Stomach (tissue), 9 donors: ENCODE data around the gene TMEM129. TPM values are rescaled to one million over a fixed set of nuclear protein-coding genes. Genes with fewer than 3 reads are reported as not detected.

ENCODE experiments used
- DNase-seq, 2 donors: peaks; one replicate each; pipeline versions ENCODE4 v3.0.0 to v3.0.0-alpha.2; 2013 to 2019
- H3K27ac ChIP-seq, 5 donors: fragments of 200-600 bp in 4 of 5; sonication (generic) in 4 of 5; one replicate each; pipeline ENCODE4 v1.5.1; 2013 to 2019; ENCODE audit warnings: mild to moderate bottlenecking in 1 of 5, moderate library complexity in 1 of 5
- H3K27me3 ChIP-seq, 3 donors: fragments of 200-600 bp; sonication (generic); one replicate each; pipeline ENCODE4 v1.5.1; 2017 to 2019; ENCODE audit warnings: mixed run types in 1 of 3
- H3K36me3 ChIP-seq, 4 donors: fragments of 200-600 bp; sonication (generic); 1 replicate in 3 of 4; 2 replicates in 1 of 4; pipeline ENCODE4 v1.5.1; 2016 to 2019
- H3K4me1 ChIP-seq, 4 donors: fragments of 200-600 bp; sonication (generic); one replicate each; pipeline ENCODE4 v1.5.1; 2016 to 2019
- H3K4me3 ChIP-seq, 4 donors: fragments of 200-600 bp; sonication (generic) in 3 of 4; one replicate each; pipeline ENCODE4 v1.5.1; 2016 to 2019; ENCODE audit warnings: mild to moderate bottlenecking in 1 of 4
- H3K9me3 ChIP-seq, 4 donors: fragments of 200-600 bp; sonication (generic); one replicate each; pipeline ENCODE4 v1.5.1; 2016 to 2019
- EP300 ChIP-seq: sonication (generic); formaldehyde crosslinking; IDR thresholded peaks from one replicate; pipeline ENCODE4 v1.6.1; 2017; ENCODE audit warnings: antibody characterized with exemption
- POLR2A ChIP-seq, 4 donors: fragments of 450-650 bp; IDR thresholded peaks; one replicate each; pipeline ENCODE4 v1.6.1; 2016; ENCODE audit warnings: antibody characterized with exemption in 4 of 4, control low read depth in 2 of 4, mild to moderate bottlenecking in 1 of 4, moderate library complexity in 1 of 4
- POLR2AphosphoS5 ChIP-seq, 3 donors: sonication (generic); formaldehyde crosslinking; IDR thresholded peaks; one replicate each; pipeline ENCODE4 v1.6.1; 2016; ENCODE audit warnings: antibody characterized with exemption in 3 of 3
- whole genome bisulfite sequencing, 5 donors: extraction: QIAGEN DNeasy Blood & Tissue Kit in 3 of 5; methylation state at CpG; one replicate each; pipeline versions ENCODE4 v1.1.5 to v1.1.7; 2013 to 2018; 5-methylcytosine and 5-hydroxymethylcytosine counted together
- intact Hi-C: fragments of 100-400 bp; cut with DNase I; formaldehyde crosslinking; loops from one replicate; pipeline ENCODE4 v1.15.1; 2023; ENCODE audit warnings: low total_unique reads
- polyA plus RNA-seq, 3 donors: library from polyadenylated mRNA; stranded (reverse); fragments of 200-250 nt; gene quantifications; one replicate each; pipeline ENCODE4 v1.2.3, GENCODE V29; 2013
- total RNA-seq, 5 donors: library from RNA; depleted of rRNA; stranded (reverse); fragments of >200 nt; gene quantifications; one replicate each; pipeline versions ENCODE4 v1.1.0 to v1.2.3, GENCODE V29; 2014 to 2016
- TF ChIP-seq, protein P1 (sequence below), 7 experiments: fragments of 450-650 bp in 4 of 7; fragments of 200-600 bp in 3 of 7; sonication (generic) in 3 of 7; IDR thresholded peaks; one replicate each; pipeline ENCODE4 v1.5.1; 2016 to 2019; ENCODE audit warnings: antibody characterized with exemption in 7 of 7, control low read depth in 2 of 7, mild to moderate bottlenecking in 1 of 7
- donor health status: healthy with polysubstance abuse.
- donor health status: Bipolar disorder and iron deficiency.
- donor health status: healthy.

Gene TMEM129
- total and polyA plus RNA-seq, 8 donors, result 9.9 to 171 (median 24.8) TPM

DNA sequence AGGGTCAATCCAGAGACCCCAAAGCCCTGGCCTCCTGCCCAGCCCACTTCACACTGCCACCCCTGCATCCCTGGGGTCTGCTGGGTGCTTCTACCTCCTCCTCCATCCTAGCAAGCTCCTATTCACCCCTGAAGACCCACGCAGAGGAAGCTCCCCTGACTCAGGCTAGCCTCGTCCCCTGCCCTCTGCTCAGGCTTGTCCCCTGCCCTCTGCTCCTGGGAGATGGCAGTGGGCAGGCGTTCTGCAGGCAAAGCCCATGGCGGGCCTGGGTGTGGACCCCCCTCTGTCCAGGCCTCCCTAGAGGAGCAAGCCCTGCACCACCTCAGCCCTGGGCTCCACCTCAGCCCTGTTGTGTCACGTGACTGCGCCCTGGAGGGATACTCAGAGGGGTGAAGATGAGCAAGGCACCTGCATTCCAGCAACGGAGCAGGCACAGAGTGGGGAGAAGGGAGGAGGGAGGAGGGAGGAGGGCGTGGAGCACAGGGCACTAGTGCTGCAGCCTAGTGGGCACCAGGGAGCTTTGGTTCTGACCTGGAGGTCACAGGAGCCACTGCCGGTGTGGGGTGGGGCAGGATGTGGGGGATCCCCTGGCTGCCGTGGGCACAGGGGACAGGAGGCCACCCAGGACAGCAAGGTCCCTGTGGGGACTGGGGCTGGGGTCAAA lies 44.4 kb upstream of the TMEM129 start:
- Histone ChIP-seq H3K36me3 (no peaks in the 10 kb centered on the region), H3K27ac (no peak overlapping the region), H3K4me3 (no peak overlapping the region), H3K4me1 (peaks cover 23 to 48% (median 40%) of the 10 kb centered on the region in 4 donors), H3K9me3 (no peaks in the 10 kb centered on the region), H3K27me3 (peaks cover 0 to 90% (median 16%) of the 10 kb centered on the region in 3 donors)
- WGBS, 5 donors, result 60 to 79% (median 71%) methylated on average over 8 to 10 of the region's 10 CpGs
- intact Hi-C loops, result no loop called here
- TF ChIP-seq, protein P1, sequence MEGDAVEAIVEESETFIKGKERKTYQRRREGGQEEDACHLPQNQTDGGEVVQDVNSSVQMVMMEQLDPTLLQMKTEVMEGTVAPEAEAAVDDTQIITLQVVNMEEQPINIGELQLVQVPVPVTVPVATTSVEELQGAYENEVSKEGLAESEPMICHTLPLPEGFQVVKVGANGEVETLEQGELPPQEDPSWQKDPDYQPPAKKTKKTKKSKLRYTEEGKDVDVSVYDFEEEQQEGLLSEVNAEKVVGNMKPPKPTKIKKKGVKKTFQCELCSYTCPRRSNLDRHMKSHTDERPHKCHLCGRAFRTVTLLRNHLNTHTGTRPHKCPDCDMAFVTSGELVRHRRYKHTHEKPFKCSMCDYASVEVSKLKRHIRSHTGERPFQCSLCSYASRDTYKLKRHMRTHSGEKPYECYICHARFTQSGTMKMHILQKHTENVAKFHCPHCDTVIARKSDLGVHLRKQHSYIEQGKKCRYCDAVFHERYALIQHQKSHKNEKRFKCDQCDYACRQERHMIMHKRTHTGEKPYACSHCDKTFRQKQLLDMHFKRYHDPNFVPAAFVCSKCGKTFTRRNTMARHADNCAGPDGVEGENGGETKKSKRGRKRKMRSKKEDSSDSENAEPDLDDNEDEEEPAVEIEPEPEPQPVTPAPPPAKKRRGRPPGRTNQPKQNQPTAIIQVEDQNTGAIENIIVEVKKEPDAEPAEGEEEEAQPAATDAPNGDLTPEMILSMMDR (IDR thresholded peaks at IDR 0.05), result no peak
- DNase-seq, result no peak

DNA sequence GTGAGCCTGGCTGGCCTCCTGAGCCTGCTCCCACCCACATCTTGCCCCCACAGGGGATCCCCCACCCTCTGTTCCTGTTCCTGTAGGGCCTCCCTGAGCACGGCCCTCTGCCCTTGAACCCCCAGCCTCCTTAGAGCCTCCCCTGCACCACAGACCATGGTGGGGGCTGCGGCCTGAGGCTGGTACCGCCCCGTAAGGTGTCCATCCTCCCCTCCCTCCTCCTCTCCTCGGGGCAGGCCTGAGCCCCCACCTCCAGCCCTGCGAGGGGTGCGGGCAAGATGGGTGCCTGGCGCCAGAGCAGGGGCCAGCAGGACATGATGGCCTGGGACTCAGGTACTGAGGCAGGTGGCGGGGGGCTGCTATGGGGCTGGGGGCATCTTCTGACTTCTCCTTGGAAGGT lies 43.5 kb upstream of the TMEM129 start:
- Histone ChIP-seq H3K27ac (no peak overlapping the region), H3K27me3 (peaks cover 0 to 81% (median 16%) of the 10 kb centered on the region in 3 donors), H3K36me3 (no peaks in the 10 kb centered on the region), H3K9me3 (no peaks in the 10 kb centered on the region), H3K4me3 (no peak overlapping the region), H3K4me1 (peaks cover 23 to 48% (median 37%) of the 10 kb centered on the region in 4 donors)
- intact Hi-C loops, result no loop called here
- TF ChIP-seq EP300 (no peak), POLR2AphosphoS5 (IDR thresholded peaks at IDR 0.05) (no peak)
- no peak for DNase-seq
- 89 to 96% (median 94%) methylated on average over 8 to 9 of the region's 9 CpGs for WGBS, 5 donors

DNA sequence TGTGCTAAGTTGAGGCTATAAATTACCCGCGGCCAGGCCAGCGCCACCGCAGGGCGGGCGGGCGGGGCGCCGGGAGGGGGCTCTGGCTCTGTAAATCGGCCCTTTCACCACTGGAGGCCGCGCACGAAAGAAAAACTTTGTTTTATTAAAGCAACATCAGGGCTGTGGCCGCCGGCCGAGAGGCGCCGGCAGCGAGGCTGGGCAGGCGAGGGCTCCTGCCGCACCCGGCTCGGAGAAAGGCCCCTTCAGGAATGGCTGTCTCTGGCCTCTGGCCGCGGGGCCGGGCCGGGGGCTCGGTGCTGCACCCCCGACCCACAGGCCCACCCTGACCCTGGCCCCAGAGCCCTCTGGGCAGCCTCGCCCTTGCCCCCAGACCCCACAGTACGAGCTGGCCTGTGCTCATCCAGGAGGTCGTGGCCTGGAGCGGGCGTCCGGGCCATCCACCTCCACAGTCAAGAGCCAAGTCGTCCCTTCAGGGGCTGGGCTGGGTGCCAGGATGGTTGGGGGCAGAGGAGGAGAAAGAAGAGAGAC lies 42.5 kb upstream of the TMEM129 start:
- intact Hi-C loops, result no loop called here
- peak; percentile 37 to 86 for DNase-seq
- H3K4me1 ChIP-seq, result peaks cover 23 to 45% (median 36%) of the 10 kb centered on the region in 4 donors

DNA sequence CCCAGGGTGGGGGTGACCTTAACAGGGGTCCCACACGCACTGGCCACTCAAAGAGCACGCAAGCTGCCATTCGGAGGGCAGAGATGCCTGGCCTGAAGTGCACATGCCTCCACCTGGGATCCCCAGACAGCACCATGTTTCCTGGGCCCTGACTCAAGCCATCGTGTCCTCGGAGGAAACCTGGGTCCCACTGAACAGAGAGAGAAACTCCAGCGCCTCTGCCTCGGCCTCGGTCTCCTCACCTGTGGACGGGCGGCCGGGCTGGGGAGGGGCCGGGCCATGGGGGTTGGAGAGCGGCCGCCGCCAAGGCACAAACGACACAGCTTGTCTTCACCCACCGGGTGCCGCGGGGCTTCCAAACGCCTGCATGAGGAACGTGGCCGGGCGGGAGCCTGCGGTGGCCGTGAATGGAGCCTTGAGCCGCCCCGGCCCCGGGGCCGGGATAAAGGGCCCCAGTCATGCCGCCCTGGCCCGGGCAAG lies 42.0 kb upstream of the TMEM129 start:
- intact Hi-C loops, result no loop called here
- WGBS, 5 donors, result 24 to 31% (median 29%) methylated on average over 15 to 31 of the region's 31 CpGs
- TF ChIP-seq, protein P1 (IDR thresholded peaks at IDR 0.05), result no peak
- no peak for TF ChIP-seq EP300
- TF ChIP-seq POLR2AphosphoS5 (IDR thresholded peaks at IDR 0.05), result no peak
- no peak for TF ChIP-seq POLR2A (IDR thresholded peaks at IDR 0.05)
- Histone ChIP-seq H3K27me3 (peaks cover 0 to 66% (median 16%) of the 10 kb centered on the region in 3 donors), H3K36me3 (no peaks in the 10 kb centered on the region), H3K4me3 (peak overlapping the region; percentile 9 to 39 (median 28)), H3K9me3 (no peaks in the 10 kb centered on the region), H3K27ac (peak overlapping the region in 1 of 5 donors; percentile 43), H3K4me1 (peaks cover 23 to 42% (median 32%) of the 10 kb centered on the region in 4 donors)
- DNase-seq, result no peak

More for the DNA sequence above, 42.5 kb upstream of the TMEM129 start:
- Histone ChIP-seq H3K27ac (peak overlapping the region in 1 of 5 donors; percentile 43), H3K36me3 (no peaks in the 10 kb centered on the region), H3K4me3 (peak overlapping the region; percentile 9 to 39 (median 28)), H3K9me3 (no peaks in the 10 kb centered on the region), H3K27me3 (peaks cover 0 to 71% (median 16%) of the 10 kb centered on the region in 3 donors)
- WGBS, 5 donors, result 0 to 10% (median 8%) methylated on average over 1 to 36 of the region's 36 CpGs
- TF ChIP-seq EP300, result no peak
- no peak for TF ChIP-seq POLR2A (IDR thresholded peaks at IDR 0.05)
- no peak for TF ChIP-seq POLR2AphosphoS5 (IDR thresholded peaks at IDR 0.05)
- TF ChIP-seq, protein P1 (IDR thresholded peaks at IDR 0.05), result peak in 1 of 7 experiments; percentile 10
